Measurements from ENCODE around the gene RFX7.

RFX7 gene

DNA sequence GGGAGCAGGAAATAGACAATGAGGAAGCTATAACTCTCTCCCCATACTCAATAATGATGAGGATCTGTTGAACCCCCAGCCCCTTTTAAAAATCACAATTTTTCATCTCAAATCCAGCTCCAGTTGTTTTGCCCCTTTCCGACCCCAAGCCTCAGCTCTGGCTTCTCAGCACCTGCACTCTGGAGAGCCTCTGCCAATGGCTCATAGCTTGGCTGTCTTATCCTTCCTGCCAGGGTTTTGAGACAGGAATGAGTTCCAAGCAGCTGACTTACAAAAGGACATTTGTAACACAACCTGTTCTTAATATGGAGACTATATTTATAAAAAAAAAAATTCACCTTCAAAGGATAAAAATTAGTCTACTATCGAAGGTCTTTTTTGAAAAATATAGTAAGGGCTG is 144.4 kb downstream of the RFX7 start:
- TF ChIP-seq POLR2AphosphoS5 (IDR thresholded peaks at IDR 0.05; ENCODE audit: low read depth, low read length) = no peak
- TF ChIP-seq TAF1 (IDR thresholded peaks at IDR 0.05; ENCODE audit: borderline replicate concordance, insufficient read depth, low read length) = no peak
- TF ChIP-seq FOXP2 (optimal IDR thresholded peaks at IDR 0.05; ENCODE audit: borderline replicate concordance, extremely low read depth, extremely low read length, insufficient read depth) = no peak
- no peak for TF ChIP-seq SIN3A (IDR thresholded peaks at IDR 0.05; ENCODE audit: borderline replicate concordance, insufficient read depth, low read length)
- no peak for TF ChIP-seq REST (IDR thresholded peaks at IDR 0.05; ENCODE audit: insufficient read depth in 1 of 2, low read depth in 2 of 2, low read length in 2 of 2)

GRCh38 chr15:56098195-56098863 is 145.3 kb downstream of the RFX7 start:
- TF ChIP-seq POLR2AphosphoS5 (IDR thresholded peaks at IDR 0.05; ENCODE audit: low read depth, low read length) (no peak), TAF1 (IDR thresholded peaks at IDR 0.05; ENCODE audit: borderline replicate concordance, insufficient read depth, low read length) (no peak), SIN3A (IDR thresholded peaks at IDR 0.05; ENCODE audit: borderline replicate concordance, insufficient read depth, low read length) (no peak), REST (IDR thresholded peaks at IDR 0.05; ENCODE audit: insufficient read depth in 1 of 2, low read depth in 2 of 2, low read length in 2 of 2) (no peak), FOXP2 (optimal IDR thresholded peaks at IDR 0.05; ENCODE audit: borderline replicate concordance, extremely low read depth, extremely low read length, insufficient read depth) (no peak)

- no peak for TF ChIP-seq FOXP2 (optimal IDR thresholded peaks at IDR 0.05; ENCODE audit: borderline replicate concordance, extremely low read depth, extremely low read length, insufficient read depth)
- no peak for TF ChIP-seq SIN3A (IDR thresholded peaks at IDR 0.05; ENCODE audit: borderline replicate concordance, insufficient read depth, low read length)
- no peak for TF ChIP-seq REST (IDR thresholded peaks at IDR 0.05; ENCODE audit: insufficient read depth in 1 of 2, low read depth in 2 of 2, low read length in 2 of 2)
- no peak for TF ChIP-seq POLR2AphosphoS5 (IDR thresholded peaks at IDR 0.05; ENCODE audit: low read depth, low read length)
- no peak for TF ChIP-seq TAF1 (IDR thresholded peaks at IDR 0.05; ENCODE audit: borderline replicate concordance, insufficient read depth, low read length)
Observed at GRCh38 chr15:56095406-56095805, 148.3 kb downstream of the RFX7 start.

GRCh38 chr15:56094171-56094570 is 149.5 kb downstream of the RFX7 start:
- TF ChIP-seq POLR2AphosphoS5 (IDR thresholded peaks at IDR 0.05; ENCODE audit: low read depth, low read length) (no peak), TAF1 (IDR thresholded peaks at IDR 0.05; ENCODE audit: borderline replicate concordance, insufficient read depth, low read length) (no peak), FOXP2 (optimal IDR thresholded peaks at IDR 0.05; ENCODE audit: borderline replicate concordance, extremely low read depth, extremely low read length, insufficient read depth) (no peak), REST (IDR thresholded peaks at IDR 0.05; ENCODE audit: insufficient read depth in 1 of 2, low read depth in 2 of 2, low read length in 2 of 2) (no peak)
